ENCODE measurements around the gene DHRS3.

DHRS3 gene

GRCh38 chr1:12596007-12596821 is 21.8 kb downstream of the DHRS3 start:
- DNase-seq = no peak

GRCh38 chr1:12595757-12596006 is 22.3 kb downstream of the DHRS3 start:
- no peak for DNase-seq

GRCh38 chr1:12594966-12595756 is 22.8 kb downstream of the DHRS3 start:
- no peak for DNase-seq

GRCh38 chr1:12594490-12594889 is 23.5 kb downstream of the DHRS3 start:
- no peak for DNase-seq

GRCh38 chr1:12593621-12594066 is 24.4 kb downstream of the DHRS3 start:
- no peak for DNase-seq

GRCh38 chr1:12592496-12592895 is 25.5 kb downstream of the DHRS3 start:
- no peak for DNase-seq

GRCh38 chr1:12591267-12591938 is 26.6 kb downstream of the DHRS3 start:
- DNase-seq = no peak

- DNase-seq = no peak
Measured at GRCh38 chr1:12588695-12589094, 29.3 kb downstream of the DHRS3 start.

GRCh38 chr1:12587981-12588640 is 29.9 kb downstream of the DHRS3 start:
- DNase-seq = no peak

- DNase-seq = no peak
Measured at GRCh38 chr1:12585951-12586942, 31.8 kb downstream of the DHRS3 start.

GRCh38 chr1:12585536-12585935 is 32.5 kb downstream of the DHRS3 start:
- DNase-seq = no peak

- DNase-seq = no peak
Measured at GRCh38 chr1:12584900-12585525, 33.0 kb downstream of the DHRS3 start.

- DNase-seq = no peak
Measured at GRCh38 chr1:12583484-12583883, 34.5 kb downstream of the DHRS3 start.

GRCh38 chr1:12582649-12583048 is 35.4 kb downstream of the DHRS3 start:
- DNase-seq = no peak

- no peak for DNase-seq
Measured at GRCh38 chr1:12581179-12581578, 36.8 kb downstream of the DHRS3 start.

- DNase-seq = no peak
Measured at GRCh38 chr1:12580054-12580887, 37.7 kb downstream of the DHRS3 start.

- DNase-seq = no peak
Measured at GRCh38 chr1:12578860-12579422, 39.1 kb downstream of the DHRS3 start.

- DNase-seq = no peak
Measured at GRCh38 chr1:12577020-12577419, 41.0 kb downstream of the DHRS3 start.

- DNase-seq = no peak
Measured at GRCh38 chr1:12574757-12575139, 43.3 kb downstream of the DHRS3 start.

All from GF-D8 (cell line).